HG03565 (cell line): ENCODE data around the gene PHACTR4.
"Not testable (repeated sequence)": the region's sequence is repeated elsewhere in the genome, so short reads cannot be mapped to it uniquely, and the experiment has no call there.

Experiments used
- ATAC-seq: cut with Tn5 transposase; IDR thresholded peaks from one replicate; pipeline ENCODE4 v1.9.1; 2021; ENCODE audit warnings: mild to moderate bottlenecking, moderate library complexity; ENCODE audit not compliant: unreplicated experiment

The PHACTR4 gene

DNA sequence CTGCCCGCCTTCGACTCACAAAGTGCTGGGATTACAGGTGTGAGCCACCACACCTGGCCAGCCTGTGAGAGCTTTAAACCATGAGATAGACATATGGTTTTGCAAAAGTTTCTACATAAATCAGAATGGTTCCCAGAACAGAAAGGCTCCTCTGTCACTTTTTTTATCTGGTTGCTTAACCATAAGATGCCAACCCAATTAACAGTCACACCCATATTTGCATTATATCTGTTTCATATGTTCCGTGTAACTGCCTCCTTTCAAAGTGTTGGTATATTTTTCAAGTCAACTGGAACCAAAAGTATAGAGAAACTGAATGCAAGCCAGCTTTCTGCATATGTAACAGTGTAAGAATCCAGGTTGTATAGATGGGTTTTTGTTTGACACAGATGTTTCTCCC is 112.6 kb downstream of the PHACTR4 start:
- ATAC-seq, result no peak

DNA sequence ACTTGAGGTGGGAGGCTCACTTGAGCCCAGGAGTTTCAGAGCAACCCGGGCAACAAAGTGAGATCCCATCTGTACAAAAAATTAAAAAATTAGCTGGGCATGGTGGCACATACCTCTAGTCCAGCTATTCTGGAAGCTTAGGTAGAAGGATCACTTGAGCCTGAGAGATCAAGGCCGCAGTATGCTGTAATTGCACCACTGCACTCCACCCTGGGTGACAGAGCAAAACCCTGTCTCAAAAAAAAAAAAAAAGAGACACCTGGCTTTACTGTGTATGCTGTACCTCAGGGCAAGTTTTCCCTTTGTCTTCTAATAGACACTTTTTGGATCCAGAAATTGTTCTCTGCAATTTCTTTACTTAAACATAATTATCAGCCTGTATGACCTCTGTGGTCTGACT is 113.2 kb downstream of the PHACTR4 start:
- ATAC-seq, result no peak

- ATAC-seq, result no peak
Measured at GRCh38 chr1:28494737-28495136, 125.2 kb downstream of the PHACTR4 start.

DNA sequence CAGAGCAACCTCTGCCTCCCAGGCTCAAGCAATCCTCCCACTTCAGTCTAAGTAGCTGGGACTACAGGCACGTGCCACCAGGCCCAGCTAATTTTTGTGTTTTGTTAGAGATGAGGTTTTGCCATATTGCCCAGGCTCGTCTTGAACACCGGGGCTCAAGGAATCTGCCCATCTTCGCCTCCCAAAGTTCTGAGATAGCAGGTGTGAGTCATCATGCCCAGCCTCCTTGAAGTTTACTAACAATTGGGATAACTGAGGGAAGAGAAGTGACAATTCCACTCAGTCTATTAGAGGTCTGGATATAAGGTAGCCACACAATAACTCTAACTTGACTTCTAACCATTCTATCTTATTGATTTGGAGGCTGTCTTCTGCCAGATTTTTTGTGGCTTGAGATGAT is 130.0 kb downstream of the PHACTR4 start:
- ATAC-seq, result no peak

- ATAC-seq, result no peak
Measured at GRCh38 chr1:28501925-28502324, 132.4 kb downstream of the PHACTR4 start.

DNA sequence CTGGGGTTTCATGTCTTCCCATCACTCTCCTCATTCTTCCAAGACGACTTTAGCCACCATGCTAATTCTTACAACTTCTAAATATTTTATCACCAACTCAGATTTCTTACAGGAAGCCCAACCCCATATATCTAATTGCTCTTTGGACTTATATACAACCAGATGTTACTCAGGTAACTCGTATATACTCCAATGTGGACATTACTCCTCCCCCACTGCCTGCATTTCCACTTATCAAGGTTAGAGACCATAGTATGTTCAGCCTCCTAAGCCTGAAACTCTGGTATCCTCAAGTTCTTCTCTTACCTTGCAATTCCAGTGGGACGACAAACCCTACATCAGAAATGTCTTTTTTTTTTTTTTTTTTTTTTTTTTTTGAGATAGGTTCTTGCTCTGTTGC is 133.6 kb downstream of the PHACTR4 start:
- ATAC-seq, result no peak

DNA sequence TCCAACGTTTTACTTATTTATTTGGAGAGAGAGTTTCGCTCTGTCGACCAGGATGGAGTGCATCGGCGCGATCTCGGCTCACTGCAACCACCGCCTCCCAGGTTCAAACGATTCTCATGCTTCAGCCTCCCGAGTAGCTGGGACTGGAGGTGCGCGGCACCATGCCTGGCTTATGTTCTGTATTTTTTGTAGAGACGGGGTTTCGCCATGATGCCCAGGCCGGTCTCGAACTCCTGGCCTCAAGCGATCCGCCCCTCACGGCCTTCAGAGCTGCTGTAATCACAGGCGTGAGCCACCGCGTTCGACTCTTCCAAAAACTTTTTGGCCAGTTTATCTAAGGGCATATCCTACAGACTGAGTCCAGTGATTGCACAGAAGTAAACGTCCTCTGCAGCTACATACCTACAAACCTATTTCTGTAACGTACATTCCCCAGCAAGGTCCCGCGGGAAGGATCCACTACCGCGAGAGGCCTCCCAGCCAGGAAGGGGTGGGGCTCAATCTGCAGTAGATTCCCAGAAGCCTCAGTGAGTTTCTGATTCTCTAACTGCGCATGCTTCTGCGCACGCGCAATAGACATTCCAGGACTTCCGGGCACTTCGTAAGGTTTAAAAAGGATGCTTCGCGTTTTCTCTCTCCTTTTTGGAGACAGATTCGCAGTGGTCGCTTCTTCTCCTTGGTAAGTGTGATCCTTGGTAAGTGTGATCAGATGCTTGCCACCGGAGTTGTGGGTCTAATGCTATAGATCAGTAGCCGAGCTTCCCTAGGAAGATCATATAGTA is 136.1 kb downstream of the PHACTR4 start, which contains the start of gene RCC1:
Gene RCC1 (plus strand): TSS at position 638 of the 782 bp plus-strand sequence. CDS start 23,824 bp downstream, outside the sequence.
- ATAC-seq, result peak; percentile 72

DNA sequence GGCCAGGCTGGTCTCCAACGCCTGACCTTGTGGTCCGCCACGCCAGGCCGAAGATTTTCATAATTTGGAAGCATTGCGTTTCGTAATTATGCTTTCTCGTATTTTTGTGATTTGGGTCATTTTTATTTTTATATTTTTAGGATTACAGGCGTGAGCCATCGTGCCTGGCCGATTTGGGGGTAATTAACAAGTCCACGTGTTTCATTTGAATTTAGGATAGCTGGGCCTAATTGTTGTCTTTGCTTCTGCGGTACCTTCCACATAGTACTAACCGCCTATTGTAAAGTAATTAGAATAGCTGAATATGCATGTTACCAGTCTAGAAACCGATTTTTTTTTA is 137.3 kb downstream of the PHACTR4 start:
- no peak for ATAC-seq

GRCh38 chr1:28507247-28507645 is 137.7 kb downstream of the PHACTR4 start:
- ATAC-seq, result no peak

DNA sequence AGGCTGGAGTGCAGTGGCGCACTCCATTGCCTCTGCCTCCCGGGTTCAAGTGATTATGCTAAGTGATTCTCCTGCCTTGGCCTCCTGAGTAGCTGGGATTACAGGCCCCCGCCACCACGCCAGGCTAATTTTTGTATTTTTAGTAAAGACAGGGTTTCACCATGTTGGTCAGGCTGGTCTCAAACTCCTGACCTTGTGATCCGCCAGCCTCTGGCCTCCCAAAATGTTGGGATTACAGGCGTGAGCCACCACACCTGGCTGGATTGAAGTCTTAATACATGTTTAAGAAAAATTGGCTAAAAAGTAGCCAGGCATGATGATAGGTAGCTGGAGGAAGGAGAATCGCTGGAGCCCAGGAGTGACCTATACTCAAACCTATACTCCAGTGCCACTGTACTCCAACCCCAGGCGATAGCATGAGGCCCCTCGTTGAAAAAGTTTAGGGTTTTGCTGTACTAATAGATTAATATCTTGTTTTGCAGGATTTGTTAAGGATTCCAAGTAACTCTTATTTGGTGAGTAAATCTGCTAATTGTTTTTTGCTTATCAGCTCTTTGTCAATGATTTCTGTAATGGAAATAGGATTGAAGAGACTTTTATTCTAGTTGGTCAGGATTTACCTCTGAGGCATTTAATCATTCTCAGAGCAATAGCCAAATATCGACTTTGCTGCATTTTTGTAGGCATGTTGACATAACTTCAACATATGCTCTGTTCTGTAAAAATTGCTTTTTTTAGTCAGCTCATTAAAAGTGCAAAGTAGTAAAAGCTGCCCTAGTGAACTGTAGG is 138.3 kb downstream of the PHACTR4 start:
- no peak for ATAC-seq

DNA sequence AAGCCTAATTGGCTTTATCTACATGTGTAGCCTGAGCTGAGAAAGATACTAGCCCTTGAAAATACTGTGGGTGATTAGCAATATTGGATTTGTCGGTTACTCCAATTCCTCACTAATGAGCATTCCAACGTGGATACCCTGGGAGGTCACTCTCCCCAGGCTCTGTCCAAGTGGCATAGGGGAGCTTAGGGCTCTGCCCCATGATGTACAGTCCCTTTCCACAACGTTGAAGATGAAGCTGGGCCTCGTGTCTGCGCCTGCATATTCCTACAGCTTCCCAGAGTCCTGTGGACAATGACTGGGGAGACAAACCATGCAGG is 138.9 kb downstream of the PHACTR4 start:
- ATAC-seq, result no peak

GRCh38 chr1:28509705-28510272 is 140.2 kb downstream of the PHACTR4 start:
- ATAC-seq, result no peak

DNA sequence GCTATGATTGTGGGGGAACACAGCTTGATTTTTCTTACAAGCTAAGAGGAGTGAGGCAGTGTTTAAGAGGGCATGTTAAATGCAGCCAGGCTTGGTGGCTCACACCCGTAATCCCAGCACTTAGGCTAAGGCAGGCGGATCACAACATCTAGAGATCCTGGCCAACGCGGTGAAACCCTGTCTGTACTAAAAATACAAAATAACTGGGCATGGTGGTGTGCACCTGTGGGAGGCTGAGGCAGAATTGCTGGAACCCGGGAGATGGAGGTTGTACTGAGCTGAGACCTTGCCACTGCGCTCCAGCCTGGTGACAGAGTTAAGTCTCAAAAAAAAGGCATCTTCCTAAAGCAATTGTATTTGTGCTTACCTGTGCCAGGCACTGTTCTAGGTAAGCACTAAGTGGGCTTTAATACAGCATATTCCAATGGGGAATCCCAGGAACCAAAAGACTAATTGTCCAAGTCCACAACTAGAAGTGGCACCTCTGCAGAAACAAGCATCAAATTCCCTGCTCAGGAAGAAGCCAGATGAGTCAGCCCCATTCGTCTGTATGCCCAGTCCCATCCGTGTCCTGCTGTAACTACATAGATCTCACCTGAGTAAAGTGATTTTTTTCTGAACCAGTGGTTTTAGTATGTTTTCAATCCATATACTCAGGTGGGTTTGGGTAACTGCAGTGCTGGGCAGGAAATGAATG is 140.9 kb downstream of the PHACTR4 start:
- ATAC-seq, result no peak

- no peak for ATAC-seq
Measured at GRCh38 chr1:28510970-28511440, 141.5 kb downstream of the PHACTR4 start.

- no peak for ATAC-seq
Measured at GRCh38 chr1:28512058-28512611, 142.6 kb downstream of the PHACTR4 start.

- not testable (repeated sequence) for ATAC-seq
Measured at GRCh38 chr1:28514445-28514933, 144.9 kb downstream of the PHACTR4 start.

DNA sequence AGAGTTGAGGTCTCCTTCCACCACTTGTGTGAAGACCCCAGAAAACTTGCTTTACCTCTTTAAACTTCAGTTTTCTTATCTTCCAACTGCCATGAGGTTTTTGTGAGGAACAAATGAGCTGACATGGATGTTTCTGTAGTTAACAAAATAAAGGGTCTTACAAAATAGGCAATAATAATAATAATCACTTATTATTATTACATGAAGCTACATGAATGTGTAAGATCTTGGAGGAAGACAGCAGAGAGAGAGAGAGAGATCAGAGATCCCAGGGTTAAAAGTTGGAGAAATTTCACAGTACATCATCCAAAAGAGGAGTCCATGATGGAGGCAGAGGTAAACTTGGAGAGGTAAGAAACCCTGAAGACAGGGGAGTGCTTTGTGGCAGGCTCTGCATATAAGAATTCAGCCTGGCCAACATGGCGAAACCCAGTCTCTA is 147.0 kb downstream of the PHACTR4 start:
- ATAC-seq, result no peak

DNA sequence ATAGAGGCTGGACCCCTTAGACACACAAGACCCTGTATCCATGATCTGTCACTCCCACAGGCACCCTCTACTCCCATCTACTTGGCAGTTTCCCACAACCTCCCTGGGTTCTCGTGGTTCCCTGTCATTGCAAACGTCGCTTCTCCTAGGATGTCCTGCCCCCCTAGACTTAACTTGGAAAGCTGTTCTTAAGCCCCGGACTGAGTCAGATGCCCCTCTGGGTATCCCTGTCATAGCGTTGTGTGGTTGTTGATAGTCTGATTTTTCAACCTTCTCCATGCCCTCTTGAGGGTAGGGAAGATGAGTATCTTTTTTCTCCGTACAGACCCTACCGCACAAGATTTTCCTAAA is 148.1 kb downstream of the PHACTR4 start:
- ATAC-seq, result peak; percentile 4

DNA sequence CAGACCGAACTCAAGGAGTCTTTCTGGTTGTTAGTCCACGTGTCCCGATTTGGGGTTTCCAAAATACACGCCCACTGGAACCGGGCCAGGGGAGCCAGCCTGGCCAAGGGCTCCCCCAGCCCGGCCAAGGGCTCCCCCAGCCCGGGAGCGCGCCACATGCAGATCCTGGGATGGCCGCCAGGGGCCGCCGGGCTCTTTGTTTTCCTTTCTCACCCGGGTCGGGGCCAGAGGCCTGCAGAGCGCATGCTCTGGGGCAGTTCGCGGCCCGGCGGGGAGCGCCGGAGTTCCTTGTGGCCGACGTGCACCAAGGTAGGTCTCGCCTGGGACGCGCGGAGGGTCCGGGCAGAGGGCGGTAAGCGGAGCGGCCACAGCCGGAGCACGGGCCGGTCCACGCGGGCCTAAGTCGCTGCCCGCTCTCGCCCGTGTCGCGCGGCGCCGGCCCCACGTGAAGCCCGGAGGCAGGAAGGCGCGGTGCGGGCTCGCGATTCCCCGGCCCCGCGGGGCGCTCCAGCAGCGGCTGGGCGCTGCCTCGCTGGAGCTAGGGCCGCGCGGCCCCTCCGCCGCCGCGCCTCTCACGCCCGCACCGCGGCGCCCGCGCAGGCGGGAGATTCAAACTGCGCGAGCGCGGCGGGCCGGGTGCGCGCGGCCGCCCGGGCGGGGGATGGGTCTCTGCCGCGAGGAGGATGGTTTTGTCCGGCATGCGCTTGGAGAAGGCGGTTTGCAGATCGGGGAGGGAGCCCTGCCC is 148.6 kb downstream of the PHACTR4 start:
- peak; percentile 71 for ATAC-seq

- ATAC-seq, result no peak
Measured at GRCh38 chr1:28518745-28519341, 149.3 kb downstream of the PHACTR4 start.
